GM18519 (cell line): ENCODE results near the gene FIBCD1.

ENCODE experiments used
- ATAC-seq: cut with Tn5 transposase; IDR thresholded peaks from one replicate; pipeline ENCODE4 v1.9.1; 2021; ENCODE audit warnings: mild to moderate bottlenecking, moderate library complexity; ENCODE audit not compliant: unreplicated experiment, low FRiP score

Gene FIBCD1

DNA sequence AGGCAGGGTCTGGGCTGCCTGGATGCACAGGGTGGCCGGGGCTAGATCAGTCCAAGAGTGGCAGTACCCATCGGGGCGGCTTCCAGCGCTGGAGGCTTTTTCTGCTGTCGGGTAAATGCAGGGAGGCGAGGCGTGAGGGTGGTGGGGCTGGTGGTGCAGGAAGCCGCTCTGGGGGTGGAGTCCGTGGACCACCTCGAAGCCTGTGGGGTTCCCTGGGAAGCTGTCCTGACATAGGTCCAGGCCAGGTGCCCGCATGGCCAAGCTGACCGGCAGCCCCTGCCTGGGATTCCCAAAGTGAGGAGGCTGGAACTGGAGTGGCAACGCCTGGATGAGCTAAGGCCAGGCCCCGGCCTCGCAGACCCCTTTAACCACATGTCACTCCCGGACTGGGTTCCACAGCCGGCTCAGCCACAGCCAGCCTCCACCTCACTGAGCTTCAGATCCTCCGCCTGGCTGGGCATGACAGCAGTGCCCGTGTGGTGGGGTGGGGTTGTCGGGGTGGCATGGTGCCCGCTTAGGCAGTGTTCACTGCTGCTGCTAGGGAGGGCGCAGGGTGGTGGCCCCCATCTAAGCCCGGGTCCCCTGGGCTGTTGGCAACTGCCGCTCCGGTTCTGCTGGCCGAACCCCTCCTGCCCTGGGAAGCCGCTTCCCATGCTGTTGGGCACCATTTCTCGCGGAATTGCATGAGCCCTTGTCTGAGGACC lies 41.0 kb downstream of the FIBCD1 start:
- ATAC-seq, result no peak

DNA sequence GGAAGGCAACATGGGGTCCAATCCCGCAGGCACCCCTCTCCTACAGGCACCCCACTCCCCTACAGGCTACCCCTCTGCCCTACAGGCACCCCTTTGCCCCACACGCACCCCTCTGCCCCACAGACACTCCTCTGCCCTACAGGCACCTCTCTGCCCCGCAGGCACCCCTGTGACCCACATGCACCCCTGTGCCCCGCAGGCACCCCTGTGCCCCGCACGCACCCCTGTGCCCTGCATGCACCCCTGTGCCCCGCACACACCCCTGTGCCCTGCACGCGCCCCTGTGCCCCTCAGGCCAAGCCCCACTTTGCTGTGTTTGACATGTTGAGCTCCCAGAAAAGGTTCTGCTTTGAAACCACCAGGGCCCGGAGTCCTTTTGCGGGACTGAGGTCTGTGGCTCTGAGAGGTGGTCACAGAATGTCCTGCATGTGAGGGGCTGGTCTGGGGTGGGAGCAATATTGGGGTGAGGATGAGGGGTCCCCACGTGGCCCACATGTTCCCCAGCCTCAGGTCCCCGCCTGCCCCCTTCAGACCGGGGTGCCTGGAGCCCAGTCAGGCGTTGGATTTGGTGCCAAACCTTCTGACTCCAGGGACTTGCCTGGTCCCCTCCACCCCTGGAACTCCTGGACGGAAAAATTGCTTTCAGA lies 41.8 kb downstream of the FIBCD1 start:
- ATAC-seq, result no peak

DNA sequence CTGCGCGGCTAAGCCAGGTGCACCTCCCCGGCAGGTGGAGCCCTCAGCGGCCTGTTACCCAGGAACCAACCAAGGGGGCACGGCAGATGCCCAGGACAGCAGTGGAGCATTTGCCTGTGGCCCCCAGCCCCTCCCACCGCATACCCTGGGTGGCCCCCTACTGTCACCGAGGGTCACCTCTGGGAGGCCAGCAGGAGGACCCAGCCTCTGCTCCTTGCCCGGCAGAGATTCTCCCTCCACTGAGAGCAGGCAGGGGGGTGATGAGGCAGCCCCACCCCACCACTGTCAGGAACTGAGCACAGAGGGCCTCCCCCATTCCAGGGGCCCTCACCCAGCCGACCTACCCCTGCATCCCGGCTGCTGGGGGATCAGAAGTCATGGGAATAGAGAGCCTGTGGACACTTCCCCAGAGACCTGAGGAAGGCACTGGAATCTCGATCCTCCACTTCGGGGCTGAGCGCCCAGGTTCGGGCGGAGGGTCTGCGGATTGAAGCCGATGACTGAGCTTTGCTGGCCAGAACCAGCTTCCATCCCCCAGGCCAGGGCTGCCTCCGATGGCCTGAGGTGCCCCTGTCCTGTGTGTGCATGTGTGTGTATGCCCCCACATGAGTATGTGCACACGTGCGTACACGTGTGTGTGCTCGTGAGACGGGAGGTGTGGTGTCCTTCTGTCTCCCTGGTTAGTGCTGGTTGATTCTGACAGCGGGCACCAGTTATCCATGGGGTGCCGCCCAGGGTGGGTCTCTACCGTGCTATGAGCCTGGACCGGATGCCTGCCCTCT lies 42.6 kb downstream of the FIBCD1 start, which contains the start of gene QRFP:
TSS of gene QRFP (minus strand) at position 580 of the 782 bp plus-strand sequence. CDS start 2,974 bp downstream, outside the sequence.
- no peak for ATAC-seq

DNA sequence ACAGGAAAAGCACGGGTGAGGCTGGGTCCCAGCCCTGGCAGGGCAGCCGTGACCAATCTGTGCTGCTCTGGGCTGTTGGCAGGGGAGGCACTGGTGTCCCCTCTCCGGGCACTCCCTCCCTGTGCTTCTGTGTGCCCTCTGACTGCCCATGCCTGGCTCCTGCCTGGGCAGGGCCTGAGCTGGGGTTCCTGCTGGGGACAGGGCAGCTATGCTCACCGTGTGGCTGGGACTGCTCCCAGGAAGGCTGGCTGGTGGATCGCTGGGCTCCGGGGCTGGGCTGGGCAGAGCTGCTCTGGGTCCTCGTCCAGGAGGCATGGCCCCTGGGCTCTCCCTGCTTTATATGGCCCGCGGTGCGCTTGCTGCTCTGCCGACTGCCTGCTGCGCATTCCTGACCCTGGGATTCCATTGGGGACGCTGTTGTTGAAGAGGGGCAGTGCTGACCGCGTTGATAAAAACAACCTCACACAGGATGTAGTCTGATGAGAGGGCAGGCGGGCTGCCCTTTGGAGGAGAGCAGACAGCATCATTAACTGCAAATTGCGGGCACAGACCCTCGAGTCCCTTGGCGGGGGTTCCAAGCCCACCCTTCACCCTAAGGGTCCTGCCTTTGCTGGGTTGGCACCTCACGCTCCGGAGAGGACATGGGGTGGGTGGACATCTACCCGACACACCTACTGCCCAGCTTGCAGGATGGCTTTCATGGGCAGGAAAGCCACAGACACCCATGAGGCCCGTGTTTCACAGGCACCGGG lies 43.4 kb downstream of the FIBCD1 start:
- ATAC-seq, result no peak

DNA sequence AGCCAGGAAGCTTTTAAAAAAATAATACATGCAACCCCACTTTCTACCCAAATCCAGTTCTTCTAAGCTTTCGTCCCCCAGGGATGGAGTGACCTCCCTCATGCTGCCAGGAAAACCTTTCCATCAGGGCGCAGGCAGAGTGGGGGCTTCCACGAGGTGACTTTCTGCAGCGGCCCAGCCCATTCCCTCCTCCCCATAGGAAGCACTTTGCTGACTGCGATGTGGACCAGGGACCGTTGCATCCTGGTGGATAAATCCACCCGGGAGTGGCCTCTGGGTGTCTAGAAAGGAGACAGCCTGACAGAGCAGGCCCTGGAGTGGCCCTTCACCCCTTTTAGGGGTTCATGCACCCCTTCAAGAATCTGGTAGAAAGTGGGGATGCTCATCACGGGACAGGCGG lies 44.0 kb downstream of the FIBCD1 start:
- no peak for ATAC-seq

DNA sequence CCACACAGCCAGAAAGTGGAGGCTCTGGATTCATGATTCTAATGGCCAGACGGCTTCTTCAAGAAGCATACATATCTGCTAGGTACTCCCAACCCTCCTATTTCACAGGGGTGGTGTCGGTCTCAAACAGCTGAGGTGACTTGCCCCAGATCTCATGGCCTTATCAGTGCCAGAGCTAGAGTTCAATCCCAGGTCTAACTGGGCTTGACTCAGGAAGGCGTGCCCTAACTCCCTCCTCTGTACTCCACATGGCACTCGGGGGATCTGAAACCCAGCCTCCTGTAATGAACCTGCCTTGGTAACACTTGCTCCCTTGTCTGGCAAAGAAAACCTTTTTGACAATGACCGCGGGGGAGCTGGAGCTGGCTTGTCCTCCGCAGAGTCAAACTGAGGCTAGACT lies 44.5 kb downstream of the FIBCD1 start:
- no peak for ATAC-seq

DNA sequence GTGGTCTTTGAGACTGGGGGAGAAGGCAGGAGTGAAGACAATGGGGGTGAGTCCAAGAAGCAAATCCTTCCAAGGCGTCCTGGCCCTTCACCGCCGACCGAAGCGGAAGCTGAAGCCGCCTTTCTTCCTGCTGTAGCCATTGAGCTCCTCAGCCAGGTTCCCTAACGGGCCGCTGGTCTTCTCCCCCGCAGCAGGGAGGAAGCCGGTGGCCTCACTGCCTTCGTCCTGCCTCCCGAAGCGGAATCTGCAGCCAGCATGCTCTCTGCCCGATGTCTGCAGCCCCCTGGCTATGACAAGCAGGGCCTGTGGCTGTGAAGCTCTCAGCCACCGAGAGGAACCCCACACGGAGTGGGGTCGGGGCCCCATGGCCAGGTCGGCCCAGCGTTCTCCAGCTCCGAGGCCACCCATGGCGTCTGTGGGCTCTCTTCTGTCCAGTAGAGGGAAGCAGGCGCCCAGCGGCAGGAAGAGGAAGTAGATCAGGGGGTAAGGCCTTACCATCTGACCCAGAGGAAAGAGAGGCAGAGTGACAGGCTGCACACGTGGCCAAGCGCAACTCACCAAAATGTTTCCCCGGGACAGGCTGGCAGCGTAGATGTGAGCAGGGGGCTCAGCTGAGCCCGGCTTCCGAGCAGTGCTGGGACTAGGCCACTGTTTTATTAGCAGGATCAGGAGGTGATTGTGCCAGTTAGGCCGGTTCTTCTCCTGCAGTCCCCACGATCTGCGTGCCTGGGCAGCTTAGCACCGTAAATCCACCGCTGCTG lies 45.5 kb downstream of the FIBCD1 start:
- no peak for ATAC-seq

DNA sequence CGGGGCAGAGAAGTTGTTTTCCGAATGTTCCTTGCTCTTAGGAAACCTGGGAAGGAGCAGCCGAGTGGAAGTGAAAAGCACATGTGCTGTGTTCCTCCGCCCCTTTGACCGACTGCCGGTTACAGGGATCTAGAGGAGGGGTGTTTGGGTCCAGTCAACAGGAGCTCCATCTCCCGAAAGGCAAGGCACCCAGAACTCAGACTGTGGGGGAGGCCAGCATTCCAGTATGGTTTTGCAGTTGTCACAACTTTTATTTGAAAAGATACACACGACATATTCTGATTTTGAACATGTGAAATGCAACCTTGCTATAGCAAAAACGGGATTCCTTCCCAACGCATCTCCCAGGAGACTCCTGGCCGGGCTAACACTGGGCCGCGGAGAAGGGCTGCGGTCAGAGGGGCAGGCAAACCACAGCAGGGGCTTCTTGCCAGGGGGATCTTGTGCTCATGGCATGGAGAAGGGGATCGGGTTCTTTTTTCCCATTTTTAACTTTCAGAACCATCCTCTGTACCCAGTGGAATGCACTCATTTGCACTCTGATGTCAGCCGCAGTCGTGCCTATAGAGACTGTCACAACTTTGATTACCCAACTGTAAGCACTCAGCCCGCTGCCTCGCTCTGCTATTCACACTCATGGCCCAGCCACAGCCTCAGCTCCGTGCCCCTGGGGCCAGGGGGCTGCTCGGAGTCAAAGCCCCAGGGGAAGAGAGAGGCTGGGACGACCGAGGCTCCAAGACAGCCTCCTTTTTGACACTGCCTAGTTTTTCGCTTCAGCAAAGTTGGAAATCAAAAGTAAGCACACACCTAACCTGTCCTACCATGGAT lies 46.4 kb downstream of the FIBCD1 start:
- no peak for ATAC-seq

DNA sequence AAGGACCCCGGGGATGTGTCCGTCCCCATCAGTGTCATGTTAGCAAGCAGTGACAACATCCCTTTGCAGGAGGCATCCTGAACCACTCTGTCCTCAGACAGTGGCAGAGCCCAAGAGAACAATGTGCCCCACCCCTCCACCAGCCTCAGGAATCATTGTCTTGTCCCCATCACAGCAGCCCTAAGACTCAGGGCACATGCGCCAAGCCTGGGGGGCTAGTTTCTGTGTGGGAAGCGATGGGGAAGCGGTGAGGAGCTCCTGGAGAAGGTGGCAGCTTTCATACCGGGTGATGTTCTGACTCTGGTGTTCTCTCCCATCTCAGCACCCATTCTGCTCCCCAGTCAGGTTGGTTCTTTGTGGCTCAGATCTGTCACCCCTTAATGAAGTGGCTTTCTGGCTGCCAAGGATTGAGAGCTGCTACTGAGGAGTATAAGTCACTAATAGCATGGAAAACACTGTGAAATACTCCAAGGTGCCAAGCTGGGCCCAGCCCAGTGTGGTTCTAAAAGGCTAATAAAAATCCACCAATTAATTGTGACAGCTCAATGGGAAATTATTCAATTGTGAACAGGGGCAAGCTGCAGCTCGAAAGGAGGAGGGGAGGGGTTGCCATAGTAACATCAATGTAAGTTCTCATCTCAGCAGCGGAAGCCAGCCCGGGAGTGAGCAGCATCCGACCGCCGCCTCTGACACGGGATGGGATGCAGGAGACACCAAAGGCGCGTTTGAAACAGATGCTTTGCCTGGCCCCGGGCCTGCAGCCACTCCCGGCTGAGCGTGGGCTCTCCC lies 47.2 kb downstream of the FIBCD1 start:
- ATAC-seq, result no peak

DNA sequence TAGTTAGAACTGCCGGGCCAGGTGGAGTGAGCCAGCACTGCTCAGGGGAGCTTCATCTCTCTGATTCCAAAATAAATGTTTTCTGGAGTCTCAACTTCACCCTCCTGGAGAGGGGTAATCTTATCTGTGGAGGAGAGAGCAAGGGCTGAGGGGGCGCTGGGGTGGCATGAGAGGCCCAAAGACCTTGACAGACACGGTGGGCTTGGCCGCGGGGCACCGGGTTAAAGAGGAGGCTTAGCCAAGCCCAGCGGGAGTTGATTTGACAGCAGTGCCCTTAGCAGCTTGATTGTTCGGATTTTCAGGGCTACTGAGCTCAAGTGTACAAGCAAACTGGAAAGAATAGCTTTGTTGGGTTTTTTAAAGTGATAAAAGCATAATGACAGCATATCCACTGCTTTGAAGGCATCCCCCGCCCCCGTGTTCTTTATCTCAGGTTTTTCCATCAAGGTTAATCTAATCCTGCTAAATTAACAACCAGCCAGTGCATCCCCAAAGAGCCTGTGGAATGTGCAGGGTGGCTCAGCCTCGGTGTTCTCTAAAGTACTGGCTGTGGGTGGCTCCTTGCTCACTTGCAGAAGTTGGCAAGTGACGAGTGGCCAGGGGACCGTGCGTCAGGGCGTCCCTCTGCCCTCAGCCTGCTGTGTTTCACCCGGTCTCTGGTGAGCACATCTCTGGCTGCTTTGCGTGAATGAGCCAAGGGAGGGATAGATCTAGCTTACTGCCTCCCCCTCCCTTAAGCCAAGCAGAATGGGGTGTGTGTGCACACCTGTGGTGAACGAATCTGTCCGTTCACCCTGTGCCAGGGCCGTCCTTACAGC lies 48.0 kb downstream of the FIBCD1 start:
- no peak for ATAC-seq

DNA sequence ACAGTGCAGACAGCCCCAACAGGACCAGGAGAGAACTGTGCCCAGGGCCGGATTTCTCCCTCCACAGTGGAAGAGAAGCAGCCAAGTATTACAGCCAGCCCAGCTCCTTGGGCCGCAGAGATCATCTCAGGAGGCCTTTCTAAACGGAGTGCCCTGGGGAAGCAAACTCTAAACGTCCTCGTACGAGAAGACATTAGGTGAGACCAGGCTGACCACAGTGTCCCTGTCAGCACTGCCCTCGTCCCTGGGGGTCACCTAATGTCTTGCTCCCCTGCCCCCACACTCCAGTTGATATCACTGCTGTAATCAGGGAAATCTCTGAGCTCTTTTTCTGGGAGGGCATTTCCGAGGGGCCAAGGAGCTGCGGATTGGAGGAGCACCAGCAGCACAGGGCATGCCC lies 48.9 kb downstream of the FIBCD1 start:
- no peak for ATAC-seq

DNA sequence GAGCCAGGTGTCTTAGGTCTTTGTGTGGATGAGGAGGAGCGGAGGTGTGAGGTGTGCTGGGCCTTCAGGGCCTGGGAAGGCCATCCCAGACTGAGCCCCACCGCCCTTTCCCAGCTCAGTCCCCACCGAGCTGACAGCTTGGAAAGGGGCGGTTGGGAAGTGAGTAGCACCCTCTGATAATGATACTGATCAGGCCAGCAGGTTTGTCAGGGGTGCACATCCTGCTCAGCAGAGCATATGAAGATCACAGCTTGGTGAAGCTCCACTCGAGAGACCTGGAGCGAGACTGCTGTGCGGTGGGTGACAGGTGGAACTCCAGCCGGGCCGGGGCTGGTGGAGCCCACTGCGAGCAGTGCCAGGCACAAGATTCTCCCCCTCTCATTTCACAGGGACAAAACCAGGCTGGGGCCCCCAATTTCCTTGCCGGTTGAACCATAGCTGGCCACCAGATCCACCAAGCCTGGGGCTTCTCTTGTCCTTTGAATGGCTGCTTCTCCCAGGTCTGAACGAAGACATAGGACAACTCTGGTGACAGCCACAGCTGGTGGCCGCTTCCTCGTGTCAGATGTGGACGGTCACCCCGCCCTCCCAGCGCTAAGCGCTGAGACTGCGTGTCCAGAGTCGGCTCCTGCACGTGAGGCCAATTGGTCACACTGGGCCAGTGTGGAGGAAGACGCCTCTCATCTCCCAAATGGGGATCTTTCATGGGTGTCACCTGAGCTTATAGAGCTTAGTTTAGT lies 50.7 kb downstream of the FIBCD1 start:
- no peak for ATAC-seq

DNA sequence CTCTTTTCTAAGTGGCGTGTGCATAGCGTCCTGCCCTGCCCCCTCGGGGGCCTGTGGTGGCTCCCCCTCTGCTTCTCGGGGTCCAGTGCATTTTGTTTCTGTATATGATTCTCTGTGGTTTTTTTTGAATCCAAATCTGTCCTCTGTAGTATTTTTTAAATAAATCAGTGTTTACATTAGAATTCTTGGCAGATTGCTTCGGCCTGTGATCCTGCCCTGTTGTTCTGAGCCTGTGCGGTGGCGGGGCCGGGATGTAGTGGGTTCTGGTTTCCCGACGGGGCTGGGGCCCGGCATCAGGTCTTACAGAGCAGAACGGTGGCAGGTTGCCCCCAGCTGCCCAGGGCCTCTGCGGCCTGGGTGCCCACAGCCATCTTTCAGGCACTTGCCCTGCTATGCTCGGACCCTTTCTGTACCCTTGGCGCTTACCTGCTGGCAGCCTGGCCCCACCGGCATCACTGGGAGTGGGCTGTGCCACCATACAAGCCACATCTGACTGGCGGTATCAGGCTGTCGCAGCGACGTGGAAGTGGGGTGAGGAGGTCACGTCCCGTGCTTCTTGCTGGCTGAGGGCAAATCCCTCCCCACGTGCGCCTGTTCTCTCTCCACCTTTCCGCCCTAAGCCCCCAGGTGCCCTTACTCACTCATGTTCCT lies 51.4 kb downstream of the FIBCD1 start:
- no peak for ATAC-seq

DNA sequence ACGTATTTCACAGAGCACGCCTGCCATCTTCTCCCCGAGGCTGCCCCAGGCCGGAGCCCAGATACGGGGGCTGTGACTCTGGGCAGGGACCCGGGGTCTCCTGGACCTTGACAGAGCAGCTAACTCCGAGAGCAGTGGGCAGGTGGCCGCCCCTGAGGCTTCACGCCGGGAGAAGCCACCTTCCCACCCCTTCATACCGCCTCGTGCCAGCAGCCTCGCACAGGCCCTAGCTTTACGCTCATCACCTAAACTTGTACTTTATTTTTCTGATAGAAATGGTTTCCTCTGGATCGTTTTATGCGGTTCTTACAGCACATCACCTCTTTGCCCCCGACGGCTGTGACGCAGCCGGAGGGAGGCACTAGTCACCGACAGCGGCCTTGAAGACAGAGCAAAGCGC lies 52.1 kb downstream of the FIBCD1 start:
- ATAC-seq, result no peak

DNA sequence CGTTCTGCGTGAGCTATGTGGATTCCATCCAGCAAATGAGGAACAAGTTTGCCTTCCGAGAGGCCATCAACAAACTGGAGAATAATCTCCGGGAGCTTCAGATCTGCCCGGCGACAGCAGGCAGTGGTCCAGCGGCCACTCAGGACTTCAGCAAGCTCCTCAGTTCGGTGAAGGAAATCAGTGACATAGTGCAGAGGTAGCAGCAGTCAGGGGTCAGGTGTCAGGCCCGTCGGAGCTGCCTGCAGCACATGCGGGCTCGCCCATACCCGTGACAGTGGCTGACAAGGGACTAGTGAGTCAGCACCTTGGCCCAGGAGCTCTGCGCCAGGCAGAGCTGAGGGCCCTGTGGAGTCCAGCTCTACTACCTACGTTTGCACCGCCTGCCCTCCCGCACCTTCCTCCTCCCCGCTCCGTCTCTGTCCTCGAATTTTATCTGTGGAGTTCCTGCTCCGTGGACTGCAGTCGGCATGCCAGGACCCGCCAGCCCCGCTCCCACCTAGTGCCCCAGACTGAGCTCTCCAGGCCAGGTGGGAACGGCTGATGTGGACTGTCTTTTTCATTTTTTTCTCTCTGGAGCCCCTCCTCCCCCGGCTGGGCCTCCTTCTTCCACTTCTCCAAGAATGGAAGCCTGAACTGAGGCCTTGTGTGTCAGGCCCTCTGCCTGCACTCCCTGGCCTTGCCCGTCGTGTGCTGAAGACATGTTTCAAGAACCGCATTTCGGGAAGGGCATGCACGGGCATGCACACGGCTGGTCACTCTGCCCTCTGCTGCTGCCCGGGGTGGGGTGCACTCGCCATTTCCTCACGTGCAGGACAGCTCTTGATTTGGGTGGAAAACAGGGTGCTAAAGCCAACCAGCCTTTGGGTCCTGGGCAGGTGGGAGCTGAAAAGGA lies 53.3 kb downstream of the FIBCD1 start:
- ATAC-seq, result no peak
